Inflammatory macrophage treated with lipopolysaccharide for 4 hours (primary cell): ENCODE data around the gene FOXK2.
A peak's percentile ranks its signal among the peaks of the same experiment; 100 is the strongest.
"Not testable (repeated sequence)": the region's sequence is repeated elsewhere in the genome, so short reads cannot be mapped to it uniquely, and the experiment has no call there.

ENCODE experiments used
- DNase-seq: peaks from one replicate; pipeline ENCODE4 v3.0.0-alpha.2; 2020

Gene FOXK2

GRCh38 chr17:82536512-82537201 lies 17.1 kb downstream of the FOXK2 start:
- no peak for DNase-seq

GRCh38 chr17:82537228-82537627 lies 17.7 kb downstream of the FOXK2 start:
- DNase-seq, result not testable (repeated sequence)

GRCh38 chr17:82539076-82539475 lies 19.5 kb downstream of the FOXK2 start:
- DNase-seq, result not testable (repeated sequence)

- DNase-seq, result no peak
These were observed 22.9 kb downstream of the FOXK2 start for GRCh38 chr17:82542439-82542838.

DNA sequence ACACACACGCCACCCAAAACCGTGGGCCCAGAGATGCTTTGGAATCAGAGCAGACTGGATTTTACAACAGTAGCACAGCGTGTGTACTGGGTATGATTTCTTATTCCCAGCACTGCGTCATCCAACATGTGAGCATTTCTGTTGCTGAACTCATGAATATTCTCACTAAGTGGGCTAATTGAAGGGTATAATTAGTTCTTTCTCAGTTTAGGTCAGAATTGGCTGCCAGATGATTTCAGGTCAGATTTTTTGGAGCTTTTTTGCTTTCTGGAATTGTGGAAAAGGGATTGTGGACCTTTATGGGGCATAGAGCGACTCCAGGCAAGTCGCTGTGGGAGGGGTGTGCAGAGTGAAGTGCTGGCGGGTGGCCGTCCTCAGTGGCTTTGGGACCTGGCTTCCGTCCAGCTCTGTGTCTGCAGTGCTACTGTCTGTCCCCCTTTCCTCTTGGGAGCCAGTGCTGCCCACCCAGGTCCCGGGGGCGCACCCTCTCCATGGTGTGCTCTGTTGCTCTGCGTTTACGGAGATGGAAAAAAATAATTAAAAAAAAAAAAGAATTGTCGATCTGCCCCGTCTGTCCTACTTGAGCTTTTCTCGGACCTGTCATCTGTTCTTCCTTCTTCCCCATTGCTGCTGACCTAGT lies 25.0 kb downstream of the FOXK2 start:
- no peak for DNase-seq

DNA sequence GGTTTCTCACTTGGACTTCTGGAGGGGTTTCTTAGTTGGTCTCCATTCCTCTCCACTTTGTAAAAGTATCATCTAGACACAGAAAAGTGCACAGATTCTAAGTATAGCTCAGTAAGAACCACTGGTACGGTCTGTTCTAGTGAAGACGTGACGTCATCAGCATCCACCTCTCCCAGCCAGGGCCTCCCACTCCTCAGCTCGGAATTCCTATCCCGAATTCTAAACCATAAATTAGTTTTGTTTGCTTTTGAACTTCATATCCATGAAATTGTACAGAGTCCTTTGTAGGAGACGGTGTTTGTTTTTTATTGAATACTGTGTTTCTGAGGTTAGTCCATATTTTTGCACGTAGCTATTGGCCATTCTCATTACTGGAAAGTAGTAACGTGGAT lies 25.5 kb downstream of the FOXK2 start:
- no peak for DNase-seq

- no peak for DNase-seq
These were observed 28.4 kb downstream of the FOXK2 start for GRCh38 chr17:82547981-82548380.

GRCh38 chr17:82548681-82549303 lies 29.3 kb downstream of the FOXK2 start:
- peak; percentile 71 for DNase-seq

DNA sequence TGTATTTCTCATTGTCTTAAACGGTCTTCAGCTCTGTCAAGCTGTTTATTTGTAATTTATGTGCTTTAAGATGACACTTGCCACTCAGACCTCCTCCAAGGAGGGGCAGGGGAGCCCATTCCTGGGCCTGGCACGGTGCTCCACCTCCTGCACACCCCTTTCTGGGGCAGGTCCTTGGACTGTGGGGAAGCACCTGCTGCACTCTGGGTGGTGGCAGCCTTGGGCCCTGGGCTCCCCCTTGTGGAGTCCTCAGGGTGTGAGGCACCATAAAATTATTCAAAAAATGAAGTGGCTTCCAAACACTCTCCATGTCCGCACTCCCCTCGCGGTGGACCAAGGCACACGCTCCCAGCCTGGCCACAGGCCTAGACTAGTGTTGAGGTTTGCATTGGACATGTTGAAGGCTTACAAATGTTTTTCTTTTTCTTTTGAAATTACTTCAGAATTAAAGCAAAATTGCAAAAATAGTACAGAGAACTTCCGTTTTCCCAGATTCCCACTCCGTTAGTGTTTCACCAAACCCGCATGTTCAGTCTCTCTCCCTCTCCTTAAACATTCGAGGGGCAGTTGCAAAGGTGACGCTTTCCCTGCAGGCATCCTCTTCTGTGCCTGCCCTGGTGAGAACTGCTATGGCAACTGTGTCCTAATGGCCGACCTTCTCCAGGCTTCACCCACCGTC lies 32.4 kb downstream of the FOXK2 start:
- peak; percentile 75 for DNase-seq

- no peak for DNase-seq
These were observed 33.0 kb downstream of the FOXK2 start for GRCh38 chr17:82552580-82552979.

DNA sequence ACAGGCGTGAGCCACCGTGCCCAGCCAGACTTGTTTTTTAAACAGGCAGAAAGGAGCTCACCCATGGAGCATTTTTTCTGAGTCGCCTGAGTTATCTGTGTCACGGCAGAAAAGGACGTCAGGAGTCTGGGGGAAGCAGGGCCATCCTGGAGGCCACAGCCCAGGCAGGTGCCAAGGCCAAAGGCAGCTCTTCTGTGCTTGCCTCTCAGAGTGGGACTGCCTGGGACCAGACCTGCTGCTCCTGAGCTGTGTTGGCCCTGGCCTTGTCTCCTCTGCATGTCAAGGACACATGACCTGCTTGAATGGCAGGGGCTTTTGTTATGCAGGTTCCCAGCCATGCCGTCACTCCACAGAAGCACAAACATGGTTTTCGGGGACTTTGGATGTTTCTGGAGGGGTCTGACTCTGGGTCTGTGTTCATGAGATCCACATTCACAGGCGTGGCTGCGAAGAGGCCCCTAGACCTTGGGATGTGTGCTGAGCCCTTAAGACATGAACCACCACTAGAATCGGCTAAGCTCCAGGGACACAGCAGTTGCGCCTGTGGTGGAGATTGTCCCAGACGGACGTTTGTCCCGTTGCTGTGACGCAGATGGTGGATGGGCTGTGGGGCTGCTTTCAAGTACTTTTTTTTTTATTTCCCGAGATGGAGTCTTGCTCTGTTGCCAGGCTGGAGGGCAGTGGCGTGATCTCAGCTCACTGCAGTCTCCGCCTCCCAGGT lies 33.8 kb downstream of the FOXK2 start:
- no peak for DNase-seq

DNA sequence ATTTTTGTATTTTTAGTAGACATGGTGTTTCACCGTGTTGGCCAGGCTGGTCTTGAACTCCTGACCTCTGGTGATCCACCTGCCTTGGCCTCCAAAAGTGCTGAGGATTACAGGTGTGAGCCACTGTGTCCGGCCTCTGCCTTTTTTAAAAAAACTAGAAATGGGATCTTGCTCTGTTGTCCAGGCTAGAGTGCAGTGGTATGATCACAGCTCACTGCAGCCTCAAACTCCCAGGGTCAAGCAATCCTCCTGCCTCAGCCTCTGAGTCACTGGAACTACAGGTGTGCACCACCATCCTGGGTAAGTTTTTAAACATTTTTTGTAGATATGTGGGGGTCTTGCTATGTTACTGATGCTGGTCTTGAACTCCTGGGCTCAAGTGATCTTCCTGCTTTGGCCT lies 38.0 kb downstream of the FOXK2 start:
- not testable (repeated sequence) for DNase-seq

- DNase-seq, result no peak
These were observed 40.2 kb downstream of the FOXK2 start for GRCh38 chr17:82559566-82560251.

DNA sequence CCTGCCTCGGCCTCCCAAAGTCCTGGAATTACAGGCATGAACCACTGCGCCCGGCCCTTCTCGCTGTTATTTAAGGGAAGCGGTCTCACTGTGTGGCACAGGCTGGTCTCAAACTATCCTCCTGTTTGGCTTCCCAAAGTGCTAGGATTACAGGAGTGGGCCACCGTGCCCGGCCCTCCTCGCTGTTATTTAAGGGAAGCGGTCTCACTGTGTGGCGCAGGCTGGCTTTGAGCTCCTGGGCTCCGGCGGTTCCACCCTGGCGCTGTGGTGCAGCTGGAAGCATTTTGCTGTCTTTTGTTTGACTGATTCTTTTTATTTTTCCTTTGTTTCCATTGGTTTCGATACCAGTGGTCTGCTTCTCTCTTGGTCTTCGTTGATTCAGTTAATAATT lies 40.7 kb downstream of the FOXK2 start:
- DNase-seq, result no peak

DNA sequence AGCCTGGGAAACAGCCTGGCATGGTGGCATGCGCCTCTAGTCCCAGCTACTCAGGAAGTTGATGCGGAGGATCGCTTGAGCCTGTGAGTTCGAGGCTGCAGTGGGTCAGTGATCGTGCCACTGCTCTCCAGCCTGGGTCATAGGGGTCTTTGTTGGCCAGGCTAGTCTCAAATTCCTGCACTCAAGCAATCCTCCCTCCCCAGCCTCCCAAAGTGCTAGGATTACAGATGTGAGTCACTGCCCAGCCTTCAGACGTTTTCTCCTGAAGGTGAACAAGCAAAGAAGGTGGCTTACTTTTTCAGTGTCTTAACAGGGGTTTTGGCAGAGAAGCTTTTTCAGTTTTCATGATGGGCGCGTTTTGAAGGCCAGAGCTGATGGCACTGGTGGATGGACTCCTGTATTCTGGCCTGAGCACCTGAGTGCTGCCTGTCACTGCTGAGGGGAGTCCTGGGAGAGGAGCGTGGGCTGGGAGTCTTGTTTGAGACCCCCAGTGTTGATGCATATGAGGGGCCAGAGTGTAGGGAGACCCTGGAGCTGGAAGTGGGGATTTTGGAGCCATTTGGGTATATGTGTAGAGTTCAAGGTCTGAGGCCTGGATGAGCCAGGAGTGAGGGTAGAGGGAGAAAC lies 41.4 kb downstream of the FOXK2 start:
- no peak for DNase-seq

DNA sequence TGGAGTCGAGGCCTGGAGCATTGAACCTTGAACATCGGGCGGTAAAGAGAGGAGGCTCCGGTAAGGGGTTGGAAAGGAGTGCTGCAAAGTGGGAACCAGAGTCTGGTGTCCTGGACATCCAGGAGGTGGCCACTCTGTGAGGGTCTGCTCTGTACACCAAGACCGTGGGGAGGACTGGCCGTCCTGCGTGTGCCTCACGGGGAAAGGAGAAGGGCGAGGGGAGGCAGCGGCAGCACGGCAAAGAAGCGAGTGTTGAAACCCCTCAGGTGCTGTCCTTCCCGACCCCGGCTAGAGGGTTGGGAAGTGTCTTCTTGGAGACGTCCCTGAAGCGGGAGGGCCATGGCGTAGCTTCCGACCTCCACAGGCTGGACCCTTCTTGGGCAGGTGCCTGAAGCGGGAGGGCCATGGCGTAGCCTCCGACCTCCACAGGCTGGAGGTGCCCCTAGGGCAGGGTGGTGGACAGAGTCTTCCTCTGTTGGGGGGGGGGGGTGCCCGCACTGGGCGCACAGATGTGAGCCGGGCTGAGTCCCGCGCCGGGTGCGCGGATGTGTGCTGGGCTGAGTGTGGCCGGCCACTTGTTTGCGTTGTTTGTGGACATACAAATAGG lies 42.0 kb downstream of the FOXK2 start:
- DNase-seq, result no peak

DNA sequence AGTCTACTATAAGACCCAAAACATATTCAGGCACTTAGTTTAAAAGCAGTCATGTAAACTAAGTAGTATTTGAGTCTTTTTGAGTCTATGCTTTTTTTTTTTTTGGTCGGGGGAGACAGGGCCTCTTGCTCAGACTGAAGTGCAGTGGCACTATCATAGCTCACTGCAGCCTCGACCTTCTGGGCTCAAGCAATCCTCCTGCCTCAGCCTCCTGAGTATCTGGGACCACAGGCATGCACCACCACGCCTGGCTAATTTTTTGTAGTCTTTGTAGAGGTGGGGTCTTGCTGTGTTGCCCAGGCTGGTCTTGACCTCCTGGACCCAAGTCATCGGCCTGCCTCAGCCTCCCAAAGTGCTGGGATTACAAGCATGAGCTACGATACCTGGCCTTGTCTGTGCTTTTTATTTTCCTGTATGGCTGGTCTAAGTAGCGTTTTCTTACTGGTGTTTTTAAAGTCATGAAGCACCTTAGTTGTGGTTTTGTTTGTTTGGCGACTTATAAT lies 43.2 kb downstream of the FOXK2 start:
- DNase-seq, result not testable (repeated sequence)

- DNase-seq, result no peak
These were observed 43.8 kb downstream of the FOXK2 start for GRCh38 chr17:82563318-82563717.

DNA sequence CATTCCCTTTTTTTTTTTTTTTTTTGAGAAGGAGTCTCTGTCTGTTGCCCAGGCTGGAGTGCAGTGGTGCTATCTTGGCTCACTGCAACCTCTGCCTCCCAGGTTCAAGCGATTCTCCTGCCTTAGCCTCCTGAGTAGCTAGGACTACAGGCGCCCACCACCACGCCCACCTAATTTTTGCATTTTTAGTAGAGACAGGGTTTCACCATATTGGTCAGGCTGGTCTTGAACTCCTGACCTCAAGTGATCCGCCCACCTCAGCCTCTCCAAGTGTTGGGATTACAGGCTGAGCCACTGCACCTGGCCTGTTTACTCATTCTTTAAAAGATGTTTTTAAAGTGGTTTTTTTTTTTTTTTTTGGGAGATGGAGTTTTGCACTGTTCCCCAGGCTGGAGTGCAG lies 44.2 kb downstream of the FOXK2 start:
- DNase-seq, result not testable (repeated sequence)

DNA sequence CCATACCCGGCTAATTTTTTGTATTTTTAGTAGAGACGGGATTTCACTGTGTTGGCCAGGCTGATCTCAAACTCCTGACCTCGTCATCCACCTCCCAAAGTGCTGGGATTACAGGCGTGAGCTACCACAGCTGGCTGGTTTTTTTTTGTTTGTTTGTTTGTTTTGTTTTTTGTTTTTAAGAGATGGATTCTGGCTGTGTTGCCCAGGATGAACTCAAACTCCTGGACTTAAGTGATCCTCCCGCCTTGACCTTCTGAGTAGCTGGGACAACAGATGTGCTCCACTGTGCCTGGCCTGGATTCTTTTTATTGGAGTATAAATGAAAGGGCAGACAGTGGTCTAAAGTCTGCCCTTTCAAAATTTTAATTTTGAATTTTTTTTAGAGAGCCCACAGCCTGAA lies 44.7 kb downstream of the FOXK2 start:
- DNase-seq, result no peak

DNA sequence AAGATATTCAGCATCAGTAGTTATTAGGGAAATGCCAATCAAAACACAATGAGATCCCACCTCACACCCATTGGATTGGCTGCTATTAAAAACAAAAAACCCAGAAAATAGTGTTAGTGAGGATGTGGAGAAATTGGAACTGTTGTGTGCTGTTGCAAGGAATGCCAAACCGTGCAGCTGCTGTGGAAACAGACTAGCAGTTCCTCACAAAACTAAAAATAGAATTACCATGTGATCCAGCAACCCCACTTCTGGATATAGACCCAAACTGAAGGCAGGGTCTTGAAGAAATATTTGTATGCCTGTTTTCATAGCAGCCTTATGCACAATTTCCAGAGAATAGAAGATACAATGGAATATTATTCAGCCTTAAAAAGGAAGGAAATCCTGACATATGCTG lies 46.0 kb downstream of the FOXK2 start:
- DNase-seq, result peak; percentile 6
